GM21360 (cell line): ENCODE results near the gene GJD2.

Experiments
- ATAC-seq: cut with Tn5 transposase; IDR thresholded peaks from one replicate; pipeline ENCODE4 v1.9.1; 2021; ENCODE audit warnings: mild to moderate bottlenecking, moderate library complexity; ENCODE audit not compliant: unreplicated experiment

GJD2 gene

DNA sequence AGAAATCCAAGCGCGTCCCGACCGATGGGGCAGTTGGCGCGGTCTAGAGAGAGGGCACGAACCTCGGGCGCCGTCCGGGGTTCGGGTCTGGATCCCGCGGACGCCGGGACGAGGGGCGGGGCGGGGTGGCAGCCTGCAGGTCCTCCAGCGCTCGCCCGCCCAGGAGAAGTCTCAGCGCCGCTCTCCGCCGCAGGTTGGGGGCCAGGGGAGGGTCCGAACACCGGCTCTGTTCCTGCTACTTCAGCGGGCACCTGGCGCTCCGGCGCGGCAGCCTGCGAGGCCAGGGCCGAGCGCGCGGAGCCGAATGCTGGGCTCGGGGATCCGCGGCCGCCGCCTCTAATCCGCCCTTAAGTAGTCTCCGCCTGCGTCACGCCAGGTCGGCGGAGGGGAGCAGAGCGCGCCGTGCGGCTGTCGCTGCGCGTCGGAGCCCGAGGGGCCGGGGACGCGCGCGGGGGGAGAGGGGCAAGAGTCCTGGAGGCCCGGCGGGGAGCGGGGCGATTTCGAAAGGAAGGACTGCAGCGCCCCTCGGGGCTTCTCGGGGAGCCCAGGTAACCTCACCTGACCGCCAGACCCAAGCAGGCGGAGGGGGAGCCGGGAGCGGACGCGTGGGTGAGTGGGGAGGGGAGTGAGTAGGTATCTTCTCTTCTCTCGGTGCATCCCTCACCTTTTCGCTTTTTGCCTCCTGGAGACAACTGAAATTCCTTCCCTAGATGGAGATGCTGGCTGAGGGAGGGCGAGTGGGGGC is at the start of gene GJD2:
TSS of gene GJD2 (minus strand) at position 325 of the 745 bp plus-strand sequence. CDS start 510 bp downstream, outside the sequence.
- no peak for ATAC-seq

DNA sequence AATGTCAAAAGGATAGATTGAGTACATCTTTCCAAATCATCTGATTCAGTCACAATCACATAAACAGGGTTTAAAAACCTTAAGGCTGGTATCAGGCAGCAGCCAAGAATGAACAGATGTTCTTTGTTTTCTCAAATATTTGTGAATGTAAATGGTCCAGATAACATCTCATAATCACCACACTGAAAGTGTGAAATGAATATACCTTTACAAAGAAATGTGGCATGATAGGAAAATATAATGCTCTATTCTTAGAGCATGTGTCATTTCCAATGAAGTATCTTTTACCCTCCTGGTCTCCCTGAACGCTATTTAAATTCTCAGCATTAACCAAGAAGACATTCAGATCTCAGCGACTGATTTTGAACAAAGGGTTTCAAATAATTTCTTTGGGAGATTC is 49.3 kb upstream of the GJD2 start:
- no peak for ATAC-seq

DNA sequence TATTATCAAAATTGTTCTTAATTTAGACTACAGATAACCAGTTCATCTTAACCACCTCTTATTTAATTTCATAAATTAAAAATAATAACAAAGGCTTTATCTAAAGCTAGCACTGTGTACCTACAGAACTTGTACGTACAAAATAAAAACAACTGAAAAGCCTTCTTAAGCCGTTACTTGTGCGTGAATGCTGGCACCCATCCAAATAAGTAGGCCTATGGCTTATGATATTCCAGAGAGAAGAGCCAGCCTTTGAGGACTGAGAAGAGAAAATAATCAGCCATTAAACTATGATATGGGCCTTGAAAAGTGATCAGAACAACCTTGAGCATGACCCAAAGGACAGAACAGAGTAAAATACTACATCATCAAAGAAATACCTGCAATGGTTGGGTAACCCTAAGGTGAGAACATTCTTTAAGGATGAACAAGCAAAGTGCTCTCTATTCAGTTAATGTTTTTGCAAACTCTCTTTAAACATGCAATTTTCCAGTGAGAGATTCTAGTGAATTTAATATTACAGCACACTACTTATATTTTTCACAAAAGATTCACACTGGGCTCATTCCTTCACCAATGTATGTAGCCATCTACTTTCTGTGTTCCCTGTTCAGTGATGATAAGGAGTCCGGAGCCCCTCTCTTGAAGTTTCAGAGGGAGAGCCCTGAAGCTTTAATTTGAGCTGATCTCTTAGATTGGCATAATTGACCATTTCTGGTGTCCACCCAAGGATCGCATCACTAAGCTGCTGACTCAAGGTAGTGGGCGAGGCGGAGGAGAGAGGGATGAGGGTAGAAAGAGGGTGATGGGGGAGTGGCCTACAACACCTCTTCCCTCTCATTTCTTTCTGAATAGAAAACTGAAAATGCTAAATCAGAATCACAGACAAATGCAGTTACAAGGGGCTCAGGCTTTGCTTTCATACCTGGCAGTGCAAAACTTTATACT is 48.3 kb upstream of the GJD2 start:
- ATAC-seq: no peak

DNA sequence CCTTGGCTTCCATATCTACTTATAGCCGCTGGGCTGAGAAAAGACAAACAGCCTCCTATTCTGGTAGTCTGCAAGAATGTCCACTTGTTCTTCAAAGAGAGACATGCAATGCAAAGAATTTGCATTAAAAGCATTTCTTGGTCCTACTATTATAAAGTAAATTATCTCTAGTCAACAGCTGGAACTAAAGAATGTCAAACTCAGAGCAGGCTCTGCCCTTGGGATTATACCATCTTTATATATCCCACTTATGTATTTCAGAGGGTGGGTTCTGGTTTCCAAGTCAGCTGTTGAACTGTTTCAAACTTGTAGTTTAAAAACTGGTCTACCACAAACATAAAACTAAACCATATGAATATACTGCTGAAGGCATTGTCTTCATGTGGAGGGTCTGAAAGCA is 47.6 kb upstream of the GJD2 start:
- ATAC-seq: no peak

DNA sequence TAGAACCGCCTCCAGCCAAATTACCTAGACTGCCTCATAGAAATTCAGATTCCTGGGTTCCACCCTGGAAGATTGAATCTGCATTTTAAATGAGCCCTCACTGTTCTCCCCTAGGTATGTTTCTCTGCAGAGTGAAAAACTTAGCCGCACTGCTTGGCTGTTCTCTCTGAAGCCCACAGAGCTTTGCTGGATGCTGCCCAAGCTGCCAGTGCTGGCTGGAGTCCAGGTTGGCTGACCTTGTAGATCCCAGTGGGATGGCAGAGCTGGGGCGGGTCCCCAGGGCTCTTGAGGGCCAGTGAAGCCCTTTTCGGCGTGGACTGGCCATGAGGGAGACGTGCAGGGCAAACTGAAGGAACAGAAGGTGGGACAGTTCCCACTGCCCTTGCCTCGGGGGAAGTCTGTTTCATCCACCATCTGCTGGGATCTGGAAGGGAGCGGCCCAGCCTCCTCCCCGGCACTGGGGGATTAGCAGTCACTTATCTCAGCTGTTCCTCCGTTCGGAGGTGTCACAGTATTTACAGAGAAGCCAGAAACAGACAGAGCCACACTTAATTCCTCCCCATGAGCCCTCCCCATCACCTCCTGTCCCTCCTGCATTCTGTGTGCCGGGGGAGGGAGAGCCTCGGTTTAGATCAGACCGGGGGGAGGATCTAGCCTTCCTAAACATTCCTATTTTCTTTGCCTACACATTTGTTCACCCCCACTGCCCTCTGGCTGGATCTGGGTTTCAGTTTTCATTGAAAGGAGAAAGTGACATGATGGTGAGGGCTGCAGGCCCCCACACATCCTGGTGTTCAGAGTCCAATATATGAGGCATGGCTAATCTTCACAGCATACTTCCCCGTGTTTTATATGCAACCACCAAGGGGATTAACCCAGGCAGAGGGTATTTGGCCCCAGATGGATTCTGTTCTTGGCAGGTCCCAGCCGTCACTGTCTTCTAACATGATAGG is 44.6 kb upstream of the GJD2 start:
- ATAC-seq: no peak

DNA sequence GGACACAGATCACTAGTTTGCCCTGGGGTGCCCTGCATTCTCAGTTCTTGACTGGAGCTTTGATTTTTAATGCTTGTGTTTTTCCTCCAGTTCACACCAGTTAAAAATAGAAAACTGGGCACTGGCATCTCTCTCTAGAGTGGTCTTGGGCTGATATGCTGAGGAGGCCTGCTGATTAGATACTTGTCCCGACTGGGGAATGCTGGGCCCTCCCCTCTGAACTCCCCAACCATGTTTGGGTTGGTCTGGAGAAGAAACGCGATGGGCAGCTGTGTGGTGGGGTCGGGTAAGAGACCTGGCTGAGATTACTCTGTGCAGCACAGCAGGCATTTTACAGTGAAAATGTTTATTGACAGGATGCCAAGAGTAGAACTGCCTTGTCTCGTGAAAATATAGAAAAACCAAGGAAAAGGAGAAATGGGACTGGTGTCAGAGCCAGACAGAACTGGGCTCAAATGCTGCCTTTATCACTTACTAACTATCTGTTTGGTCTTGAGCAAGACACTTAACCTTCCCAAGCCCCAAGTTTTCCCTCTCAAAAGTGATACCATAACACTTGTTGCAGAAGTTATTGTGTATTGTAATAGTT is 42.1 kb upstream of the GJD2 start:
- ATAC-seq: no peak

DNA sequence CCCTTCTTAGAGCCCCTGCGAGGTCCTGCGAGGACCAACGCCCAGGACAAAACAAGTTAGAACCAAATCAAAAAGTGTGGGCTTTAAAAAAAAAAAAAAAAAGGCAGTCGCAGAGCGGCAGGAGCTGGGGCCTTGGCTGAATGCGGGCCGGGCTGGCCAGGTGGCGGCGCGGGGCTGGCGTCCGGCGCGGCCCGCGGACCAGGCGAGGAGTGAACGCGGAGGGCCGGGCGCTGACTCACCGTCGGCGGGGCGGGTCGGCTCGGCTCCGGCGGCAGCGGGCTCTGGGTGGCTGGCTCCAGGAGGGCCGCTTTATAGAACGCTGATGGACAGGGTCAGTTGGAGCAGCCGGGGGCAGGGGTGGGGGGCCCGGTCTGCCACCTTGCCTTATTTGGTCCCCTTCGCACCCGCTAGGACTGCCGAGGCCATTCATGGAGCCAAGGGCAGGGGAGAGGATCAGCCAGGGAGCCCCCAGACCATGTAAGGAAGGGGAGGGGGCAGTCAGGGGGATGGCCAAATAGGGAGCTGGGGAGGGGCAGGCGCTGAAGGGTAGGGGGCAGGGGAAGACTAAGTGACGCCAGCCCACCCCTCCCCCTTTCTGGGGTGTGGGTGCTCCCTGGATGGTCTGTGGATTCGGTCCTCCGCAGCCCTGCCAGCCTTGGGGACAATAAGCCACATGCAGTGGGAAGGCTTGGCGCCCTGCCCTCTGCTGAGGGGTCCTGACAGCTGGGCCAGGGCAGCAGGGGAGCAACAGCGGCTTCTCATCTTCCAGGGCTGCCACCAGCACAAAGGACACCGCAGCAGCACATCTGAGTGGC is 40.7 kb upstream of the GJD2 start, which contains the start of gene ACTC1:
TSS of gene ACTC1 (minus strand) at position 283 of the 815 bp plus-strand sequence. CDS start 741 bp downstream, outside the sequence.
- ATAC-seq: no peak

DNA sequence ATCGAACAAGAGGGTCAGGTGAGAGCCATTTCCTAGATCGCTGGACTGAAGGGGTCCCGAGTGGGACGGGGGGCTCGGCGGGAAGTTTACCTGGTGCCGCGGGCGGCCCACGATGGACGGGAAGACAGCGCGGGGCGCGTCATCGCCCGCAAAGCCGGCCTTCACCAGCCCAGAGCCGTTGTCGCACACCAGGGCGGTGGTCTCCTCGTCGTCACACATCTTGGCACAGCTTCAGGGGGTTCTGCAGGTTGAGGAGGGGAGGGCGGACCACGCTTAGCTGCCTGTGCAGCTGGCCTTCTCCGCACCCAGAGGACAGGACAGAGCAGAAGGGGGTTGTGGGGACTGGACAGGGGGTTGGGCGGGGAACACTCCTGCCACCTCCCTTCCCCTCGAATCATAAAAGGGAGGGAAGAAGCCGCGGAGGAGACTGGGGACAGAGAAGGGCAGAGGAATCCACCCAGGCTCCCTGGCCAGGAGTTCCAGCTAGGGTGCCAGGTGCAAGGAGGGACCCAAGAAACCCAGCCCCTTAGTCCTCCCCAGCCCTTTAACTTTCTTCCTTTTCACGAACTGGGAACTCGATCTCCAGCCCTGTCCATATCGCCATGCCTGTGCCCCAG is 39.9 kb upstream of the GJD2 start:
- ATAC-seq: no peak

DNA sequence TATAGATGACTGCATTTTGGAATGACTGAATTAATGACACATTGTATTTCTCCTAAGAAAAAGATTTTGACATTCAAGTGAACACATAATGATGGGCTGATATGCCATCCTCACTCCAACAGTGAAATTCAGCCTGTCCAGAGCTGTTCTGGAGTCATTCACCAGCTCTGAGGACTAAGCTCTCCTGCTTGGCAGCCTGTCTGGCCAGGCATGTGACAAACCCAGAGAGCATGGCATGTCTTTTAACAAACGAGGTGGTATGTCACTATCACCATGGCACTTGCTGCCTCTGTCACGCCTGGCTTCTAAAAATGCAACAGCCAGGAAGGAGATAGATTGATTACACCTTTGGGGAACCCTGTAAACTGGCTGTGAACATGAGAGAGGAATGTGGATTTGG is 39.1 kb upstream of the GJD2 start:
- ATAC-seq: no peak

DNA sequence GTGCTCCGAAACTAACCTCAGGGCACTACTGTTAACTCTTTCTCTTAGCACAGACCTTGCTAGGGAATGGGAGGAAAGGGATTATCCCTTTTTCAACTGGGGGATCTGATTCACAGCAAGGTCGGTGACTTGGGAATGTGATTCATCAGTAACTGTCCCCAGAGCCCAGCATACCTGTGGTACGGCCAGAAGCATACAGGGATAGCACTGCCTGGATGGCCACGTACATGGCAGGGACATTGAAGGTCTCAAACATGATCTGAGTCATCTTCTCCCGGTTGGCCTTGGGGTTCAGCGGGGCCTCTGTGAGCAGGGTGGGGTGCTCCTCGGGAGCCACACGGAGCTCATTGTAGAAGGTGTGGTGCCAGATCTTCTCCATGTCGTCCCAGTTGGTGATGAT is 38.3 kb upstream of the GJD2 start:
- ATAC-seq: no peak

DNA sequence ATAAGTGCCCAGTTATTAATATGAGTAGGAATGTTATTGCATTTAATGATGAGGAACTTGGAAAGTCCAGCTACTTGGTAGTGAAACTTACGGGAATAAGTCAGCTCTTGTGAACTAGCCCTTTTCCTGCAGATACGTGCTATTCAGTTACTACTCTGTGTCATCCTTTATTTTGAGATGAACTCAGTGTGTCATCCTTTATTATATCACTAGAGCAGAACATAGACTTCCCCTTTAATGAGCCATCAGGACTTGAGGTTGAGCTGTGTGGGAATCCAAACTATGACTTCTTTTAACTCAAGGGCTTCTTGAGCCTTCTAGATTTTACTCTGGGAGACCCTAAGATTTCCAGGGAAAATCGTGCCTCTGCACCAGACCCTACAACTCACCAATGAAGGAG is 36.9 kb upstream of the GJD2 start:
- ATAC-seq: no peak

DNA sequence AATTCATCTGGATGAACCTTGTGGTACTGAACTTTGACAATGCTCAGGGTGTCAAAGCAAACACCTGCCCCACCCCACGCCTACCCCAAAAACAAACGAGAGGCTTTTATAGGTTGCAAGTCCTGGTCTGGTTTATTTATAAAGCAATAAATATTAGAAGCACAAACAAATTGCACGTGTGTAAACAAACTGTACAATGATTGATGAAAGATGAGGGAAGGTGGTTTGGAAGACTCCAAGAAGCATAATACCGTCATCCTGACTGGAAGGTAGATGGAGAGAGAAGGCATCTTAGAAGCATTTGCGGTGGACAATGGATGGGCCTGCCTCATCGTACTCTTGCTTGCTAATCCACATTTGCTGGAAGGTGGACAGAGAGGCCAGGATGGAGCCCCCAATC is 35.3 kb upstream of the GJD2 start:
- no peak for ATAC-seq

DNA sequence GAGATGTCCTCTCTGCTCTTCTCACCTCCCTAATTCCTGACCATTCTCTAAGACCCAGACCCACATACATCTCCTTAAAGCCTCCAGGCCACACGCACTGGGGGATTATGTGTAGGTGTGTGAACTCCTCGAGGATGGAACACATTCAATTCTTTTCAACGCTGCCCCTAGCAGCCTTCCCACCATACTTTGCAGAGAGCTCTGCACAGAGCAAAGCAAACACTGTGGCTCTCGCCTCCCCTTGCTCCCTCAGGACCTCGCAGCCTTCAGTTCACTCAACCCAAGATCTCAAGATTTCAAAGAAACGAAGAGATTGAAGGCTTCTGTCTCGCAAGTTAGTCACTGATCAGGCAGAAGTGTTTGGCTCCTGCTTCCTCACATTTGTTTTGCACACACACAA is 34.5 kb upstream of the GJD2 start:
- ATAC-seq: no peak

DNA sequence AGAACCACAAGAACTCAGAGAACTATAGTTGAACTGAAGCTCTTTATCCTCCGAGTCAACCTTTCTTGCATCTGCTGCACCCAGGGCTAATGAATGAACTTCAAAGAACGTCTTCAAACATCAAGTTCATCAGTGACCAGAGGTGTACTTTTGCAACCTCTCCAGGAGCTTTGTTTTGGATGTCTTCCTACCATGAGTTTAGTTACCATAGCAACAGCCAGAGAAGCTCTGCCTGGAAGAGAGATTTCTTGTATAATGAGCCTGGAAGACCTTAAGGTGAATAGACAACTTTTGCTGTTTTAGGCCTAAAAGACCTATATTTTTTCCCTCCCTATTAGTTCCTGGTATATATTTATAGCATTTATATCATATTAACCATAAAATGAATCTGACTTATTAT is 31.4 kb upstream of the GJD2 start:
- ATAC-seq: no peak

DNA sequence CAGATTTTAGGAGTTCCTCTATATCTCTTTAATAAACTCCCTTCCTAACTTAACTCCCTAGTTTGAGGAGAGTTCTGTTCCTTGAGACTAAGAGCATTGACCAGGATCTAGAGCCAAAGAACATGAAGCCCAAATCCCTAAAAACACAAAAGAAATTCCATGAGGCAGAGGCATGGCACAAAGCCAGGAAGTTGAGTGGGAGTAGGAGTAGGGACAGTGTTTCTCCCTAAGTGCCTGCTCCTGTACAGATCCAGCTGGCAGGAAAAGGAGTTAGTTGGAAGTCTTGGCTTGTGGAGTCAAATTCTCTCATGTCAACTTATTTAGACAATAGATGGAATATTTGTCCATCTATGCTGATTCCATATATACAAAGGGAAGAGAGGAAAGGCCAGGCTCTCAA is 29.2 kb upstream of the GJD2 start:
- no peak for ATAC-seq

DNA sequence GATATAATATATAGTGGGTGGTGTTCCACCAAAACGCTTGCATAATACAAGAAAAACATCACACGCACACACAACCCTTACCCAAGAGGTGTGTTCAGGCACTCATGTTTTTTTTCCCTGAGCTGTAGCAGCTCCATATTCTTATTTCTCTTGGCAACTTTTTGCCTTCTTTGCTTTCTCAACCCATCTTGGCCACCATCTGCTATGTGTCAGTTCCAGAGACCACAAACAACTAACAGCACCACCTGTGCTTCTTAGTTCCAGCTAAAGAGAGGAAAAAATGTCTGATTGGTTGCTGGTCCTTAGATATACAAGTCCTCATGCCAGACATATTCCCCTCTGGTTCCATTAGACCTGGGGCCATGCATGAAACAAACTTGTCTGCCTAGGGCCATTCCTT is 28.6 kb upstream of the GJD2 start:
- ATAC-seq: no peak

DNA sequence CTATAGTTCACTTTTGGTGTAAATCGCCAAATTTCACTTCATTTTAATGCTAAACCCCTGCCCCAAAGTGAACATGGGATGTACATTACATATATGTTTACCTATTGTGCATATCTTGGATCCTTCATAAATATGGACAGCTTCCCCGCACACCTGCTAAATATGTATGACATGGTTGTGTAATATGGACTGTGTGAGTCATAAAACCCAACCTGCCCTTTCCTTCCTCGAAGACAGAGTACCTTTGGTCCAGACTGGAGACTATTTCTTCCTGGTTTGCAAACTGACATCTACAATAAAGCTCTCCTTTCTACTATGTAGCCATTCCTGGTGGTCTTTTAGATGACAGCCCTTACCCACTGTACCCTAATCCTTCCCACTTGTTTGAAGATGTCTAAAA is 28.1 kb upstream of the GJD2 start:
- ATAC-seq: no peak

DNA sequence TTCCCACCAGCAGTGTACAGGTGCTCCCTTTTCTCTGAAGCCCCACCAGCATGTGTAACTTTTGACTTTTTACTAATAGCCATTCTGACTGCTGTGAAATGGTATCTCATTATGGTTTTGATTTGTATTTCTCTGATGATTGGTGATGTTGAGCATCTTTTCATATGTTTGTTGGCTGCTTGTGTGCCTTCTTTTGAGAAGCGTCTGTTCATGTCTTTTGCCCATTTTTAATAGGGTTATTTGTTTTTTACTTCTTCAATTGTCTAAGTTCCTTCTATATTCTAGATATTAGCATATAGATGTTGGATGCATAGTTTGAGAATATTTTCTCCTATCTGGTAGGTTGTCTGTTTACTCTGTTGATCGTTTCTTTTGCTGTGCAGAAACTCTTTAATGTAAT is 25.9 kb upstream of the GJD2 start:
- ATAC-seq: no peak

DNA sequence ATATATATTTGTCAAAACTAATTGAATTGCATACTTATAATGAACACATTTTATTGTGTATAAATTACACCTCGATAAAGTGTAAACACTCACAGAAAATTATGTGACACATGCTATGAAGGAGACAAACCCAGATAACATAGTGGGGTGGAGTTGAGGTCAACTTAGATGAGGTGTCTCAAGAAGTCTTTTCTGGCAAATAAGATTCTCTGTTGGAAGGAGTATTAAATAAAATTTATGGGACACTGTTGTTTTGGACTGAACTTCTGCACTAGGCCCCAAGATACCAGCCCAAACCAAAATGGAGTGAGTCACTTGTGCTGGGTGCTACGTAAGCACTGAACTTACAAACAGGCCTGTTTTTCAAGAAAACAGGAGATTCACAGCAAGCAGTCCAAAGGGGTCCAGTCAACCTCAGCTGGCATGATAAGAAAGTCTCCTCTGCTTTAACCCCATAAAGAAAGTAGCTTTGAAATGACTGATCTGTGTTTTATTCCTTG is 21.9 kb upstream of the GJD2 start:
- ATAC-seq: no peak
